ENCODE data around the gene PRKCA. TPM values are rescaled to one million over a fixed set of nuclear protein-coding genes. Genes with fewer than 3 reads are reported as not detected.

The PRKCA gene
- total and polyA plus RNA-seq, 12 donors, result 1.6 to 27.6 (median 10.5) TPM

DNA sequence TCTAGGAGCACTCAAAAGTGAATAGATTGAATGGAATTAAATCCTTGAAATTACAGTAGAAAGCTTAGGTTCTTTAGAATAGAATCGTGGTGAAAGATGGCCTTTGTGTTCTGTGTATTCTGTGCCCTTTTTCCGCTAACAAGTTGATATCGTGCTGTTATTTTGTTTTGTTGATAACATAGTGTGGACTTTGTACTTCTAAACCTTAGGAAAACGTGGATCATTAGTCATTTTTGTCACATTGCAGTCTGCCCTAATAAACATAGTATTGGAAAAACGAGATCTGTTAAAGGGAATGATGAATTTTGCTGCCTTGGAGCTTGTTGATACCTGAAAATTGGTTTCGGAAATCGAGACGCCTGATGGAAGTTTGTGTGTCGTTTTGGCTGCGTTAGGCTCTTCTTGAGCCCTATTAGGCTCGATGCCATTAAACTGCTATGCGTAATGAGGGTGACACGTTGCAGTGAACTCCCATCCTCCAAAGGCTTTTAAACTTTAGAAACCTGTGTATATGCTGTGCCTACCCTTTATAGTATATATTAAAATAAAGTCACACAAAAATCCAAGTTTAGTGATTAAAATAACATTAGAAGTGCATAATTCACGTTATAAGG lies 145.7 kb downstream of the PRKCA start:
- DNase-seq (no peak), ATAC-seq (no peak)
- peaks cover 0 to 6% (median 0%) of the 10 kb centered on the region in 9 donors for H3K4me1 ChIP-seq
- H3K27me3 ChIP-seq, result no peaks in the 10 kb centered on the region
- TF ChIP-seq, protein P1, sequence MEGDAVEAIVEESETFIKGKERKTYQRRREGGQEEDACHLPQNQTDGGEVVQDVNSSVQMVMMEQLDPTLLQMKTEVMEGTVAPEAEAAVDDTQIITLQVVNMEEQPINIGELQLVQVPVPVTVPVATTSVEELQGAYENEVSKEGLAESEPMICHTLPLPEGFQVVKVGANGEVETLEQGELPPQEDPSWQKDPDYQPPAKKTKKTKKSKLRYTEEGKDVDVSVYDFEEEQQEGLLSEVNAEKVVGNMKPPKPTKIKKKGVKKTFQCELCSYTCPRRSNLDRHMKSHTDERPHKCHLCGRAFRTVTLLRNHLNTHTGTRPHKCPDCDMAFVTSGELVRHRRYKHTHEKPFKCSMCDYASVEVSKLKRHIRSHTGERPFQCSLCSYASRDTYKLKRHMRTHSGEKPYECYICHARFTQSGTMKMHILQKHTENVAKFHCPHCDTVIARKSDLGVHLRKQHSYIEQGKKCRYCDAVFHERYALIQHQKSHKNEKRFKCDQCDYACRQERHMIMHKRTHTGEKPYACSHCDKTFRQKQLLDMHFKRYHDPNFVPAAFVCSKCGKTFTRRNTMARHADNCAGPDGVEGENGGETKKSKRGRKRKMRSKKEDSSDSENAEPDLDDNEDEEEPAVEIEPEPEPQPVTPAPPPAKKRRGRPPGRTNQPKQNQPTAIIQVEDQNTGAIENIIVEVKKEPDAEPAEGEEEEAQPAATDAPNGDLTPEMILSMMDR (IDR thresholded peaks at IDR 0.05), result no peak
- intact Hi-C loops (cut with DNase I), result no loop called here
- H3K9me3 ChIP-seq, result no peaks in the 10 kb centered on the region
- WGBS, 2 donors, result 84 to 89% methylated on average over 14 of the region's 14 CpGs
- H3K27ac ChIP-seq, result no peak overlapping the region
- H3K4me3 ChIP-seq, result no peak overlapping the region
- no peaks in the 10 kb centered on the region for H3K36me3 ChIP-seq

DNA sequence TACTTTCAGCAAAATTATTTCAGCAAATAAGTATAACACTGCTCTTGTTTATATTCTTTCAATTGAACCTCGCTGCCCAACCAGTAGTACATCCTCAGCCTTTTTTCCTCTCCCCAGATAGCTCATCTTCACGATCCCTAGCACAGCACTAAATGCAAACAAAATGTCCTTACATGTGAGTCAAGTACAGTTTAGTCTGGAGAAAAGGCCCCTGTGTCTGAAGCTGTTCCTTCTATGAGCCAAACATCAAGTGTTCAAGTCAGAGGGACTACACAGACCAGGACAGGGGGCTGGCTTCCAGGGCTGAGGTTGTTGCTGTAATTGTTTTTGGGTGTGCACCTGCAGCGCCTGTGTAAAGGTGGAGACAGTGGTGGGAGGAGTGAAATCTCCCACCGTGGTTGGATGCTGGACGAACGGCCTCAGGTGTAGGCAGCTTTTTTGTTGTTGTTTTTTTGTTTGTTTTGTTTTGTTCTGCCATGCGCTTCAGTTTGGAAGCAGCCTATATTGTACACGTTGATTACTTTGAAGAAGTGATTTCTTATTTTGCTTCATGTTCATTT lies 147.1 kb downstream of the PRKCA start:
- ATAC-seq (no peak), DNase-seq (no peak)
- Histone ChIP-seq H3K27ac (no peak overlapping the region), H3K4me1 (peaks cover 0 to 6% (median 0%) of the 10 kb centered on the region in 9 donors), H3K9me3 (no peaks in the 10 kb centered on the region), H3K36me3 (no peaks in the 10 kb centered on the region), H3K27me3 (no peaks in the 10 kb centered on the region), H3K4me3 (no peak overlapping the region)
- 77 to 80% methylated on average over 8 of the region's 8 CpGs for WGBS, 2 donors
- intact Hi-C loops (cut with DNase I), result no loop called here
- TF ChIP-seq, protein P1 (IDR thresholded peaks at IDR 0.05), result no peak

DNA sequence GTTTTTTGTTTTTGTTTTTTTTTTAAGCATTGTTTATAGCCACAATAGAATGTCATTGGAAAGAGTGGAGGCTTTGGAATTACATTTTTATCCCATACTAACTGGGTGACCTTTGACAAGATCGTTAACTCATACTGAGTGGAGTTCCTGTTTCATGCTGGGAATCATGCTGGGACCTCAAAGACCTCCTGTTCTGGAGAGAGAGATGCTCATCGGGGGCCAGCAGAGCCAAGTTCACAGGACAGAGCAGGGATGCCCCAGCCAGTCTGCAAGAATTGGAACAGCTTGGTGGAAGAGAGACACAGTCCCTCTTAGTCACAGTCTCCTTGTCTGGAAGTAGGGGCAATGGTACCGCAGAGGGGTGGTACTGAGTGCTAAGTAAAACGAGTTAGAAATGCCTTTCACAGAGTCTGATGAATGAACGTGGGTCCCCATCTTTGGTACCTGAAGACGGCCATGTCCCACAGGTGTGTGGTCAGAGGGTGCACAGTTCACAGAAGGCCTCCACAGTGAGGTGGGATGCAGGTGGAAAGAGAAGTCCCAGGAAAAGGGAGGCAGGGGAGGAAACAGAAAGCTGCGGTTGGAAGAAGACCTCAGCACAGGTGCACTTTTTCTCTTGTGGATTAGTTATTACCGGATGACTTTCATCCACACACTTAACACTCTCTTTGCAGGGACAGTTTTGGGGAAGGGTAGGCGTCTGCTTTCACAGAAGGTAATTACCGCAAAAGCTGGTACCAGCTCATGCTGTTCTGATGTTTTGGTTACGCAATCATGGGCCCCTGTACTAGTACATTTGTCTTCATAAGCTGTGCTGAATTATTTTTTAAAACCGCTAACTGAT lies 147.8 kb downstream of the PRKCA start:
- Histone ChIP-seq H3K4me3 (no peak overlapping the region), H3K36me3 (no peaks in the 10 kb centered on the region), H3K9me3 (no peaks in the 10 kb centered on the region), H3K27ac (no peak overlapping the region), H3K4me1 (peaks cover 0 to 6% (median 0%) of the 10 kb centered on the region in 9 donors), H3K27me3 (no peaks in the 10 kb centered on the region)
- DNase-seq (no peak), ATAC-seq (no peak)
- 80 to 84% methylated on average over 12 of the region's 12 CpGs for WGBS, 2 donors
- intact Hi-C loops (cut with DNase I), result no loop called here
- TF ChIP-seq, protein P1 (IDR thresholded peaks at IDR 0.05), result no peak

DNA sequence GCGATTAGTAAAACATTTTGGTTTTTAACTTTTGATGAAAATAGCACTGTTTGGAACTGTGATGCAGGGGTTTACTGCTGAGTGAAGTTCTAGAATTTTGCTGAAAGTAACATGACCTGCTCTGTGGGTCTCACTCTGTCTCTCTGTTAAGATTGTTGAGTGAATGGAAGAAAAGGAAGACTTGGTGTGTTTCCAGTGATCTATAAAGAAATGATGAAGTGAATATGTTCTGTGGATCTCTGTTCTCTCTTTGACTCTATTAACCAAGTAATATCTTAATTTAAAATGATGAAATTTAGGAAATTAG lies 148.4 kb downstream of the PRKCA start:
- DNase-seq (no peak), ATAC-seq (no peak)
- Histone ChIP-seq H3K9me3 (no peaks in the 10 kb centered on the region), H3K27ac (no peak overlapping the region), H3K4me3 (no peak overlapping the region), H3K36me3 (no peaks in the 10 kb centered on the region), H3K4me1 (peaks cover 0 to 6% (median 0%) of the 10 kb centered on the region in 9 donors), H3K27me3 (no peaks in the 10 kb centered on the region)
- WGBS, 2 donors, result 95 to 97% methylated on average over 1 of the region's 1 CpG
- TF ChIP-seq, protein P1 (IDR thresholded peaks at IDR 0.05), result no peak
- intact Hi-C loops (cut with DNase I), result no loop called here

Measured in heart right ventricle (tissue), 16 donors.